WERI-Rb-1 (cell line): ENCODE measurements around the gene KDM4C.

Source experiments
- DNase-seq: peaks from one replicate; pipeline ENCODE4 v3.0.0-alpha.2; 2020
- H3K27ac ChIP-seq: fragments of 250-450 bp; sonication (Bioruptor Pico); 2 replicates; pipeline ENCODE4 v1.5.1; 2020; ENCODE audit warnings: mild to moderate bottlenecking, moderate library complexity
- H3K27me3 ChIP-seq: fragments of 250-450 bp; sonication (Bioruptor Pico); 2 replicates; pipeline ENCODE4 v1.5.1; 2021; ENCODE audit warnings: mild to moderate bottlenecking, low read depth, moderate library complexity; ENCODE audit not compliant: insufficient read depth, severe bottlenecking
- H3K36me3 ChIP-seq: fragments of 250-450 bp; sonication (Bioruptor Pico); 2 replicates; pipeline ENCODE4 v1.5.1; 2020; ENCODE audit warnings: mild to moderate bottlenecking, moderate library complexity
- H3K4me3 ChIP-seq: 2 replicates; pipeline ENCODE4 v1.5.1; 2011; ENCODE audit warnings: low read depth, mild to moderate bottlenecking, control low read depth, low read length
- H3K9me3 ChIP-seq: fragments of 250-450 bp; sonication (Bioruptor Pico); 2 replicates; pipeline ENCODE4 v1.5.1; 2021; ENCODE audit warnings: mild to moderate bottlenecking, moderate library complexity; ENCODE audit not compliant: severe bottlenecking
- TF ChIP-seq, protein P1 (sequence below): IDR thresholded peaks from 2 replicates; pipeline ENCODE4 v1.5.1; 2011; ENCODE audit warnings: low read depth, mild to moderate bottlenecking, control low read depth, inconsistent platforms, low read length

KDM4C gene

GRCh38 chr9:7117676-7118561 lies 360.1 kb downstream of the KDM4C start:
- Histone ChIP-seq H3K27ac (no peak overlapping the region), H3K4me3 (no peak overlapping the region), H3K36me3 (no peaks in the 10 kb centered on the region), H3K27me3 (no peaks in the 10 kb centered on the region), H3K9me3 (no peaks in the 10 kb centered on the region)
- no peak for DNase-seq
- TF ChIP-seq, protein P1, sequence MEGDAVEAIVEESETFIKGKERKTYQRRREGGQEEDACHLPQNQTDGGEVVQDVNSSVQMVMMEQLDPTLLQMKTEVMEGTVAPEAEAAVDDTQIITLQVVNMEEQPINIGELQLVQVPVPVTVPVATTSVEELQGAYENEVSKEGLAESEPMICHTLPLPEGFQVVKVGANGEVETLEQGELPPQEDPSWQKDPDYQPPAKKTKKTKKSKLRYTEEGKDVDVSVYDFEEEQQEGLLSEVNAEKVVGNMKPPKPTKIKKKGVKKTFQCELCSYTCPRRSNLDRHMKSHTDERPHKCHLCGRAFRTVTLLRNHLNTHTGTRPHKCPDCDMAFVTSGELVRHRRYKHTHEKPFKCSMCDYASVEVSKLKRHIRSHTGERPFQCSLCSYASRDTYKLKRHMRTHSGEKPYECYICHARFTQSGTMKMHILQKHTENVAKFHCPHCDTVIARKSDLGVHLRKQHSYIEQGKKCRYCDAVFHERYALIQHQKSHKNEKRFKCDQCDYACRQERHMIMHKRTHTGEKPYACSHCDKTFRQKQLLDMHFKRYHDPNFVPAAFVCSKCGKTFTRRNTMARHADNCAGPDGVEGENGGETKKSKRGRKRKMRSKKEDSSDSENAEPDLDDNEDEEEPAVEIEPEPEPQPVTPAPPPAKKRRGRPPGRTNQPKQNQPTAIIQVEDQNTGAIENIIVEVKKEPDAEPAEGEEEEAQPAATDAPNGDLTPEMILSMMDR: no peak

- H3K4me3 ChIP-seq: no peak overlapping the region
- no peaks in the 10 kb centered on the region for H3K9me3 ChIP-seq
- no peak for DNase-seq
- no peak overlapping the region for H3K27ac ChIP-seq
- H3K27me3 ChIP-seq: no peaks in the 10 kb centered on the region
- H3K36me3 ChIP-seq: no peaks in the 10 kb centered on the region
- TF ChIP-seq, protein P1: no peak
Measured at GRCh38 chr9:7118633-7119032, 360.9 kb downstream of the KDM4C start.

DNA sequence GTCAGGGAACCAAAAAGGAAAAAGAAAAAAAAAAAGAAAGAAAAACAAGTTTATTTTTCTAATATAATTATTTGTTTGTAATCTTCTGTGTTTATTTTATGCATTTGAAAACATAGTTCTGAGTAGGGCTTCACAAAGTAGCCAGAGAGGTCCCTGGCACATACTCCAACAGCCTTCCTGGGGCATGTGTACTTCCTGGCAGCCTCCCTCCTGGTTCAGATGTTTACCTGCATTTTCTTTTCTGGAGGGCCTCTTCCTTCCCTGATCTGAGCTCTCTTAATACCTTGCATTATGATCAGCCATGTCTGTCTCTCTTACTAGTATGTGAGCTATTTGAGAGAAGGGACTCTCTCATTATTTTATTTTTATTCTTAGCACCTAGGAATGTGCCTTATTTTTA lies 361.8 kb downstream of the KDM4C start:
- DNase-seq: no peak
- H3K27ac ChIP-seq: no peak overlapping the region
- no peaks in the 10 kb centered on the region for H3K27me3 ChIP-seq
- H3K36me3 ChIP-seq: no peaks in the 10 kb centered on the region
- TF ChIP-seq, protein P1: no peak
- H3K9me3 ChIP-seq: no peaks in the 10 kb centered on the region
- H3K4me3 ChIP-seq: no peak overlapping the region

DNA sequence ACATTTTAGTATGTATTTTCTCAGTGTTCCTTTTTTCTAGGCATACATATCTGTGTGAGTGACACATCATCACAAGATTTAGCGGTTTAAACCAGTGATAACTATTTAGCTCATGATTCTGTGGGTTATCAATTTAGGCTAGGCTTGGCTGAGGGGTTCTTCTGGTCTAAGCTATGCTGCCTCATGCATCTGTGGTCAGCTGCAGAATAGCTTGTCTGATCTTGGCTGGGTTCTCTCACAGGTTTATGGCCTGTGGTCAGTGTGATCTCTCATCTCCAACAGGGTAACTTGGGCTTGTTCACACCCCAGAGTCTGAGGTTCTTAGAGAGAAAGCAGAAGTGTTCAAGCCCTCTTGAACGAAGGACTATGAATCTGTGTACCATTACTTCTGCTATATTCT lies 363.3 kb downstream of the KDM4C start:
- Histone ChIP-seq H3K9me3 (no peaks in the 10 kb centered on the region), H3K27ac (no peak overlapping the region), H3K4me3 (no peak overlapping the region), H3K27me3 (no peaks in the 10 kb centered on the region), H3K36me3 (no peaks in the 10 kb centered on the region)
- TF ChIP-seq, protein P1: no peak
- no peak for DNase-seq

- Histone ChIP-seq H3K27me3 (no peaks in the 10 kb centered on the region), H3K9me3 (no peaks in the 10 kb centered on the region), H3K36me3 (no peaks in the 10 kb centered on the region), H3K4me3 (no peak overlapping the region), H3K27ac (no peak overlapping the region)
- TF ChIP-seq, protein P1: no peak
- DNase-seq: no peak
Measured at GRCh38 chr9:7121664-7122063, 363.9 kb downstream of the KDM4C start.
